ENCODE data around the gene GYG2. TPM values are rescaled to one million over a fixed set of nuclear protein-coding genes. Genes with fewer than 3 reads are reported as not detected.
A peak's percentile ranks its signal among the peaks of the same experiment; 100 is the strongest.
"Not testable (repeated sequence)": the region's sequence is repeated elsewhere in the genome, so short reads cannot be mapped to it uniquely, and the experiment has no call there.

The GYG2 gene
- total RNA-seq, 2 experiments from 2014 or later, result not detected

- not testable (repeated sequence) for H3K27ac Mint-ChIP-seq, H3K4me1 Mint-ChIP-seq, H3K36me3 Mint-ChIP-seq, DNase-seq, H3K27me3 Mint-ChIP-seq, H3K4me3 Mint-ChIP-seq, H3K9me3 Mint-ChIP-seq
Measured at GRCh38 chrX:2802376-2803090, 26.2 kb upstream of the GYG2 start.

GRCh38 chrX:2803486-2803885 is 25.2 kb upstream of the GYG2 start:
- DNase-seq, H3K27ac Mint-ChIP-seq, H3K27me3 Mint-ChIP-seq, H3K9me3 Mint-ChIP-seq, H3K4me1 Mint-ChIP-seq, H3K4me3 Mint-ChIP-seq, H3K36me3 Mint-ChIP-seq: not testable (repeated sequence)

GRCh38 chrX:2804106-2804843 is 24.5 kb upstream of the GYG2 start:
- not testable (repeated sequence) for H3K4me1 Mint-ChIP-seq, H3K36me3 Mint-ChIP-seq, H3K9me3 Mint-ChIP-seq, DNase-seq, H3K27ac Mint-ChIP-seq, H3K27me3 Mint-ChIP-seq, H3K4me3 Mint-ChIP-seq

- not testable (repeated sequence) for H3K9me3 Mint-ChIP-seq, H3K27me3 Mint-ChIP-seq, H3K27ac Mint-ChIP-seq, DNase-seq, H3K4me3 Mint-ChIP-seq, H3K36me3 Mint-ChIP-seq, H3K4me1 Mint-ChIP-seq
Measured at GRCh38 chrX:2804858-2805257, 23.9 kb upstream of the GYG2 start.

GRCh38 chrX:2811271-2811670 is 17.5 kb upstream of the GYG2 start:
- H3K27ac Mint-ChIP-seq, result no peak overlapping the region
- H3K4me1 Mint-ChIP-seq, result peaks cover 3% of the 10 kb centered on the region
- peaks cover 12% of the 10 kb centered on the region for H3K27me3 Mint-ChIP-seq
- no peak for DNase-seq
- H3K4me3 Mint-ChIP-seq, result no peak overlapping the region
- H3K36me3 Mint-ChIP-seq, result no peaks in the 10 kb centered on the region
- no peaks in the 10 kb centered on the region for H3K9me3 Mint-ChIP-seq

GRCh38 chrX:2812161-2812907 is 16.4 kb upstream of the GYG2 start:
- not testable (repeated sequence) for H3K4me1 Mint-ChIP-seq, H3K36me3 Mint-ChIP-seq, H3K27ac Mint-ChIP-seq, H3K9me3 Mint-ChIP-seq
- peak; percentile 14 for DNase-seq
- peak overlapping the region; percentile 34 for H3K4me3 Mint-ChIP-seq
- peaks cover 12% of the 10 kb centered on the region for H3K27me3 Mint-ChIP-seq

GRCh38 chrX:2817036-2817435 is 11.7 kb upstream of the GYG2 start:
- no peak overlapping the region for H3K4me3 Mint-ChIP-seq
- no peaks in the 10 kb centered on the region for H3K9me3 Mint-ChIP-seq
- no peak for DNase-seq
- H3K27me3 Mint-ChIP-seq, result peaks cover 16% of the 10 kb centered on the region
- peaks cover 3% of the 10 kb centered on the region for H3K4me1 Mint-ChIP-seq
- no peaks in the 10 kb centered on the region for H3K36me3 Mint-ChIP-seq
- H3K27ac Mint-ChIP-seq, result no peak overlapping the region

- DNase-seq, result no peak
- H3K27me3 Mint-ChIP-seq, result peaks cover 11% of the 10 kb centered on the region
- H3K9me3 Mint-ChIP-seq, result no peaks in the 10 kb centered on the region
- no peaks in the 10 kb centered on the region for H3K4me1 Mint-ChIP-seq
- H3K36me3 Mint-ChIP-seq, result no peaks in the 10 kb centered on the region
- no peak overlapping the region for H3K4me3 Mint-ChIP-seq
- H3K27ac Mint-ChIP-seq, result no peak overlapping the region
Measured at GRCh38 chrX:2819345-2820135, 9.2 kb upstream of the GYG2 start.

GRCh38 chrX:2820136-2820771 is 8.5 kb upstream of the GYG2 start:
- Mint-ChIP-seq H3K27me3 (peaks cover 7% of the 10 kb centered on the region), H3K36me3 (no peaks in the 10 kb centered on the region), H3K27ac (no peak overlapping the region), H3K4me3 (no peak overlapping the region), H3K9me3 (no peaks in the 10 kb centered on the region), H3K4me1 (no peaks in the 10 kb centered on the region)
- no peak for DNase-seq

GRCh38 chrX:2823795-2824386 is 4.8 kb upstream of the GYG2 start:
- no peak for DNase-seq
- no peaks in the 10 kb centered on the region for H3K9me3 Mint-ChIP-seq
- H3K27me3 Mint-ChIP-seq, result peaks cover 7% of the 10 kb centered on the region
- no peaks in the 10 kb centered on the region for H3K4me1 Mint-ChIP-seq
- no peak overlapping the region for H3K4me3 Mint-ChIP-seq
- no peaks in the 10 kb centered on the region for H3K36me3 Mint-ChIP-seq
- H3K27ac Mint-ChIP-seq, result no peak overlapping the region

- Mint-ChIP-seq H3K4me1 (no peaks in the 10 kb centered on the region), H3K27ac (no peak overlapping the region), H3K27me3 (peaks cover 10% of the 10 kb centered on the region), H3K9me3 (no peaks in the 10 kb centered on the region), H3K36me3 (no peaks in the 10 kb centered on the region), H3K4me3 (no peak overlapping the region)
- no peak for DNase-seq
Measured at GRCh38 chrX:2824886-2825285, 3.8 kb upstream of the GYG2 start.

GRCh38 chrX:2828959-2829411 is 255 bp downstream of the GYG2 start:
- H3K27ac Mint-ChIP-seq, result no peak overlapping the region
- no peaks in the 10 kb centered on the region for H3K9me3 Mint-ChIP-seq
- H3K4me1 Mint-ChIP-seq, result no peaks in the 10 kb centered on the region
- no peaks in the 10 kb centered on the region for H3K36me3 Mint-ChIP-seq
- no peak for DNase-seq
- no peak overlapping the region for H3K4me3 Mint-ChIP-seq
- H3K27me3 Mint-ChIP-seq, result peaks cover 19% of the 10 kb centered on the region

- no peaks in the 10 kb centered on the region for H3K36me3 Mint-ChIP-seq
- H3K4me1 Mint-ChIP-seq, result no peaks in the 10 kb centered on the region
- DNase-seq, result no peak
- H3K27me3 Mint-ChIP-seq, result peaks cover 19% of the 10 kb centered on the region
- no peak overlapping the region for H3K4me3 Mint-ChIP-seq
- no peaks in the 10 kb centered on the region for H3K9me3 Mint-ChIP-seq
- no peak overlapping the region for H3K27ac Mint-ChIP-seq
Measured at GRCh38 chrX:2829469-2830246, 928 bp downstream of the GYG2 start.
